Kidney epithelial cell (primary cell): ENCODE results near the gene RNF180. TPM values are rescaled to one million over a fixed set of nuclear protein-coding genes. Genes with fewer than 3 reads are reported as not detected.

Source experiments
- DNase-seq: peaks from one replicate; pipeline ENCODE4 v3.0.0-alpha.2; 2010; ENCODE audit warnings: low read depth
- H3K27me3 ChIP-seq: 2 replicates; pipeline ENCODE4 v1.6.0; 2011; ENCODE audit warnings: low read length; ENCODE audit not compliant: control insufficient read depth, insufficient read depth
- H3K36me3 ChIP-seq: 2 replicates; pipeline ENCODE4 v1.5.1; 2011; ENCODE audit warnings: low read length; ENCODE audit not compliant: control insufficient read depth, insufficient read depth
- H3K4me3 ChIP-seq: 2 replicates; pipeline ENCODE4 v1.5.1; 2011; ENCODE audit warnings: low read depth, mild to moderate bottlenecking, control low read depth, low read length
- CTCF ChIP-seq: IDR thresholded peaks from 2 replicates; pipeline ENCODE4 v1.5.1; 2011; ENCODE audit warnings: mild to moderate bottlenecking, moderate library complexity, low read length, control low read depth, inconsistent platforms; ENCODE audit not compliant: insufficient read depth, poor library complexity, severe bottlenecking
- total RNA-seq: library from RNA; depleted of rRNA; stranded (reverse); fragments of >200 nt; gene quantifications from 2 replicates; pipeline ENCODE4 v1.2.3, GENCODE V29; 2015

RNF180 gene
- total RNA-seq, 1 donor from 2014 or later = 16.3 TPM

GRCh38 chr5:64145216-64145895 lies 20.3 kb upstream of the RNF180 start:
- Histone ChIP-seq H3K4me3 (no peak overlapping the region), H3K27me3 (no peaks in the 10 kb centered on the region), H3K36me3 (no peaks in the 10 kb centered on the region)
- no peak for TF ChIP-seq CTCF
- no peak for DNase-seq

GRCh38 chr5:64147379-64147778 lies 18.3 kb upstream of the RNF180 start:
- no peak overlapping the region for H3K4me3 ChIP-seq
- no peak for TF ChIP-seq CTCF
- H3K36me3 ChIP-seq = no peaks in the 10 kb centered on the region
- no peak for DNase-seq
- H3K27me3 ChIP-seq = no peaks in the 10 kb centered on the region

DNA sequence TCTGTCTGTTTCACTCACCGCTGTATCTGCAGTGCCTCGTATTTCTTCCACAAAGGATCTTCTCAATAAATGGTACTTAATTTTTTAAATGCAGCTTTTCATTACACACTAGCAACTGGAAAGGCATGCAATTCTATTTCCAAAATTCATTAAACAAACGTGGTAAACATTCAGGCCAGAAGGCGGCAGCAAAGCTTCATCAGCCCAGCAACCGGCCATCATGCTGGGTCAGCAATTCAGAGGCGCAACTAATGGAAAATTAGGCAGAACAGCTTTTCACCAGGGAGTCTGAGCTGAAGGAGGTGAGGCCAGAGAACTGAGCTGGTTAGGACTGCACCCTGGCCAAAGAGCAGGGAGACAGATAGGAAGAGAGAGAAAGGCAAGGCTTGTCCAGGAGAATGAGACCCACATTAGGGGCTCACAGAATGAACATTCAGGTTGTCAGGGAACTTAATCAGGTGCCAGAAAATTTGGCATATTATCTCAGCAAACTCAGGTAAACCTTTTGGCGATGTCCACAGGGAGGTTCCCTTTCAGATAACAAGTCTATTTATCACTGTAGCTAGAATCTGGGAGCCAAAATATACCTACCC lies 17.7 kb upstream of the RNF180 start:
- peak; percentile 93 for TF ChIP-seq CTCF
- DNase-seq = no peak

DNA sequence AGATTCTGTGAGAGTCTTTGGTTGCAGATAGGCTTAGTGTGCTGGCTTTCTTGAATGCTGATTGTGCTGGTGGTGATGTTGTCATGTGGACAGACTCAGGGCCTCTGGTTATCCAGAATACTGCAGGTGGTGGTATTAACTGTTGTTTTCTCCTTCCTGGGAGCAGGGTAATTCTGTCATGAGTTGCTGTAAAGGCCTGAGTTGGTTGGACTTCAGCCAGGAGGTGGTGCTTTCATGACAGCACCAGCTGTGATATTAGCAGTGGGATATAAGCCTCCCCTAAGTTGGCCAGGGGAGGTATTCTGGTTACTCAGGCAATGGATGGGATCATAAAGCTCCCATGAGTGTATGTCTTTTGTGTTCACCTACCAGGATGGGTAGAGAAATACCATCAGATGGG lies 16.4 kb upstream of the RNF180 start:
- H3K36me3 ChIP-seq = no peaks in the 10 kb centered on the region
- no peaks in the 10 kb centered on the region for H3K27me3 ChIP-seq
- H3K4me3 ChIP-seq = no peak overlapping the region
- DNase-seq = no peak
- TF ChIP-seq CTCF = no peak

More for the DNA sequence above, 17.7 kb upstream of the RNF180 start:
- Histone ChIP-seq H3K4me3 (no peak overlapping the region), H3K36me3 (no peaks in the 10 kb centered on the region), H3K27me3 (no peaks in the 10 kb centered on the region)

DNA sequence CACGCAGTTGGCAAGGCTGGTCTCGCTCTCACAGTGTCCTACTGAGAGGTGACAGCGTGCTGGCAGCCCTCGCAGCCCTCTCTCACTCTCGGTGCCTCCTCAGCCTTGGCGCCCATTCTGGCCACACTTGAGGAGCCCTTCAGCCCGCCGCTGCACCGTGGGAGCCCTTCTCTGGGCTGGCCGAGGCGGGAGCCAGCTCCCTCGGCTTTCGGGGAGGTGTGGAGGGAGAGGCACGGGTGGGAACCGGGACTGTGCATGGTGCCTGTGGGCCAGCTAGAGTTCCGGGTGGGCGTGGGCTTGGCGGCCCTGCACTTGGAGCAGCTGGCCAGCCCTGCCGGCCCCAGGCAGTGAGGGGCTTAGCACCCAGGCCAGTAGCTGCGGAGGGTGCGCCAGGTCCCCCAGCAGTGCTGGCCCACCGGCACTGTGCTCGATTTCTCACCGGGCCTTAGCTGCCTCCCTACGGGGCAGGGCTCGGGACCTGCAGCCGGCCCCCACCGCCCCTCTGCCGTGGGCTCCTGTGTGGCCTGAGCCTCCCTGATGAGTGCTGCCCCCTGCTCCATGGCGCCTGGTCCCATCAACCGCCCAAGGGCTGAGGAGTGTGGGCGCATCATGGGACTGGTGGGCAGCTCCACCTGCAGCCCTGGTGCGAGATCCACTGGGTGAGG lies 15.7 kb upstream of the RNF180 start:
- no peaks in the 10 kb centered on the region for H3K36me3 ChIP-seq
- no peak overlapping the region for H3K4me3 ChIP-seq
- H3K27me3 ChIP-seq = no peaks in the 10 kb centered on the region
- no peak for TF ChIP-seq CTCF
- DNase-seq = no peak

DNA sequence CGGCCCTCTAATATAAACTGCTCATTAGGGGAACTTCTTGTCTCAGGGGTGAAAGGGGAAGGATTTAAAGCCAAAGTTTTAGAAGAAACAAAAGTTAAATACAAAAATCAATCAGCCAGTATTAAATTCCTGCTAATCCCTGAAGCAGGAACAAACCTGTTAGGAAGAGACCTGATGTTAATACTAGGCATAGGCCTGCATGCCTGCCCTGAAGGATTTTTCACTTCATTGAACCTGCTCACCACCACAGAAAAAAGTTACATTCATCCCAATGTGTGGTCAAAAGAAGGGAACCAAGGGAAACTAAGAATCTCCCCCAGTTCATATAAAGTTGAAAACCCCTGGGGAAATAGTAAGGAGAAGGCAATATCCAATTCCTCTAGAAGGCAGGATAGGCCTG lies 9.4 kb upstream of the RNF180 start:
- no peak for DNase-seq

More for the DNA sequence above, 9.4 kb upstream of the RNF180 start:
- Histone ChIP-seq H3K4me3 (no peak overlapping the region), H3K27me3 (no peaks in the 10 kb centered on the region), H3K36me3 (no peaks in the 10 kb centered on the region)
- no peak for TF ChIP-seq CTCF
